Mesenchymal stem cell (in vitro differentiated cells and primary cell): ENCODE measurements around the gene HSPG2.
"Not testable (repeated sequence)": the region's sequence is repeated elsewhere in the genome, so short reads cannot be mapped to it uniquely, and the experiment has no call there.

Experiments used
- DNase-seq: peaks from one replicate; pipeline ENCODE4 v3.0.0-alpha.2; 2013
- H2AFZ ChIP-seq: one replicate; pipeline ENCODE4 v1.6.1; 2013; ENCODE audit warnings: low read depth, mild to moderate bottlenecking, control low read depth, inconsistent platforms, low read length, moderate library complexity
- H2AK5ac ChIP-seq: 2 replicates; pipeline ENCODE4 v1.6.1; 2013; ENCODE audit warnings: low read length, moderate library complexity, mild to moderate bottlenecking, inconsistent platforms; ENCODE audit not compliant: severe bottlenecking
- H2BK120ac ChIP-seq: one replicate; pipeline ENCODE4 v1.6.1; 2013; ENCODE audit warnings: low read depth, mild to moderate bottlenecking, inconsistent platforms, low read length, moderate library complexity
- H2BK12ac ChIP-seq, 2 experiments: one replicate each; pipeline ENCODE4 v1.6.1; 2013; ENCODE audit warnings: inconsistent platforms in 2 of 2, low read length in 2 of 2, mild to moderate bottlenecking in 2 of 2, moderate library complexity in 2 of 2, control low read depth in 1 of 2
- H2BK15ac ChIP-seq: one replicate; pipeline ENCODE4 v1.6.1; 2013; ENCODE audit warnings: mild to moderate bottlenecking, low read depth, inconsistent platforms; ENCODE audit not compliant: poor library complexity, severe bottlenecking
- H2BK5ac ChIP-seq: 2 replicates; pipeline ENCODE4 v1.6.1; 2013; ENCODE audit warnings: low read depth, mild to moderate bottlenecking, low read length, control low read depth, inconsistent platforms; ENCODE audit not compliant: poor library complexity, severe bottlenecking
- H3K14ac ChIP-seq, 2 experiments: one replicate each; pipeline ENCODE4 v1.6.1; 2013; ENCODE audit warnings: inconsistent platforms in 2 of 2, low read length in 2 of 2, control low read depth in 1 of 2, mild to moderate bottlenecking in 1 of 2, moderate library complexity in 1 of 2
- H3K18ac ChIP-seq, 2 experiments: one replicate each; pipeline ENCODE4 v1.6.1; 2013; ENCODE audit warnings: inconsistent platforms in 2 of 2, low read length in 2 of 2, control low read depth in 1 of 2, low read depth in 1 of 2, mild to moderate bottlenecking in 1 of 2
- H3K23ac ChIP-seq, 2 experiments: one replicate each; pipeline ENCODE4 v1.6.1; 2013; ENCODE audit warnings: inconsistent platforms in 2 of 2, low read length in 2 of 2, mild to moderate bottlenecking in 2 of 2, moderate library complexity in 2 of 2, control low read depth in 1 of 2
- H3K27ac ChIP-seq: 2 replicates; pipeline ENCODE4 v1.5.1; 2013; ENCODE audit warnings: mild to moderate bottlenecking, moderate library complexity, low read length, control low read depth, inconsistent platforms; ENCODE audit not compliant: poor library complexity, severe bottlenecking
- H3K27me3 ChIP-seq, 2 experiments: 2 replicates each; pipeline versions ENCODE4 v1.6.1 to v1.7.0; 2013; ENCODE audit warnings: low read length in 2 of 2, mild to moderate bottlenecking in 2 of 2, moderate library complexity in 2 of 2, control low read depth in 1 of 2, inconsistent platforms in 1 of 2; ENCODE audit not compliant: control insufficient read depth in 1 of 2, insufficient read depth in 1 of 2
- H3K36me3 ChIP-seq, 2 experiments: 2 replicates each; pipeline versions ENCODE4 v1.6.1 to v1.7.0; 2013; ENCODE audit warnings: low read length in 2 of 2, control low read depth in 1 of 2, inconsistent platforms in 1 of 2, low read depth in 1 of 2, mild to moderate bottlenecking in 1 of 2; ENCODE audit not compliant: insufficient read depth in 2 of 2, control insufficient read depth in 1 of 2
- H3K4ac ChIP-seq, 2 experiments: one replicate each; pipeline ENCODE4 v1.6.1; 2013; ENCODE audit warnings: inconsistent platforms in 2 of 2, low read length in 2 of 2, mild to moderate bottlenecking in 2 of 2, moderate library complexity in 2 of 2, control low read depth in 1 of 2, low read depth in 1 of 2
- H3K4me1 ChIP-seq: 2 replicates; pipeline ENCODE4 v1.6.1; 2013; ENCODE audit warnings: low read depth, low read length, control low read depth; ENCODE audit not compliant: control insufficient read depth, insufficient read depth
- H3K4me2 ChIP-seq: 2 replicates; pipeline ENCODE4 v1.6.1; 2013; ENCODE audit warnings: low read length, mild to moderate bottlenecking, inconsistent platforms; ENCODE audit not compliant: poor library complexity, severe bottlenecking
- H3K4me3 ChIP-seq, 2 experiments: 2 replicates each; pipeline versions ENCODE4 v1.5.1 to v1.7.0; 2013; ENCODE audit warnings: low read length in 2 of 2, mild to moderate bottlenecking in 2 of 2, control low read depth in 1 of 2, low read depth in 1 of 2; ENCODE audit not compliant: insufficient read depth in 1 of 2
- H3K79me1 ChIP-seq: replicated peaks from 2 replicates; pipeline ENCODE4 v1.6.1; 2013; ENCODE audit warnings: mild to moderate bottlenecking, control low read depth, low read length, inconsistent platforms; ENCODE audit not compliant: poor library complexity, severe bottlenecking
- H3K9ac ChIP-seq: 2 replicates; pipeline ENCODE4 v1.7.0; 2013; ENCODE audit warnings: mild to moderate bottlenecking, low read length, moderate library complexity
- H3K9me3 ChIP-seq: 2 replicates; pipeline ENCODE4 v1.7.0; 2013; ENCODE audit warnings: mild to moderate bottlenecking, low read length; ENCODE audit not compliant: control insufficient read depth
- H4K8ac ChIP-seq: one replicate; pipeline ENCODE4 v1.6.1; 2013; ENCODE audit warnings: inconsistent platforms, mild to moderate bottlenecking, low read length, moderate library complexity
- H4K91ac ChIP-seq: one replicate; pipeline ENCODE4 v1.6.1; 2013; ENCODE audit warnings: mild to moderate bottlenecking, low read length, inconsistent platforms
- WGBS: methylation state at CpG from one replicate; pipeline ENCODE4 v1.1.7; 2013; ENCODE audit warnings: mixed read lengths; 5-methylcytosine and 5-hydroxymethylcytosine counted together

The HSPG2 gene

GRCh38 chr1:21794656-21795055 lies 142.5 kb downstream of the HSPG2 start:
- Histone ChIP-seq H3K9ac (no peak overlapping the region), H3K18ac (no peak overlapping the region), H2BK120ac (no peak overlapping the region), H3K9me3 (peaks cover 7% of the 10 kb centered on the region), H4K8ac (no peak overlapping the region), H3K14ac (no peak overlapping the region), H3K4me2 (no peak overlapping the region), H3K4me1 (no peaks in the 10 kb centered on the region), H3K27me3 (no peaks in the 10 kb centered on the region), H3K36me3 (no peaks in the 10 kb centered on the region), H3K27ac (no peak overlapping the region), H2BK5ac (no peak overlapping the region), H2AFZ (no peak overlapping the region), H2BK12ac (no peak overlapping the region), H3K4me3 (no peak overlapping the region), H3K23ac (no peak overlapping the region), H2AK5ac (no peak overlapping the region), H2BK15ac (no peak overlapping the region), H3K79me1 (no peaks in the 10 kb centered on the region), H3K4ac (no peak overlapping the region), H4K91ac (no peak overlapping the region)
- DNase-seq = no peak
- WGBS = 88% methylated on average over 2 of the region's 2 CpGs

- H2AK5ac ChIP-seq = no peak overlapping the region
- no peak overlapping the region for H3K4me3 ChIP-seq
- peaks cover 7% of the 10 kb centered on the region for H3K9me3 ChIP-seq
- H3K23ac ChIP-seq = no peak overlapping the region
- no peak for DNase-seq
- no peak overlapping the region for H2BK12ac ChIP-seq
- no peaks in the 10 kb centered on the region for H3K79me1 ChIP-seq
- WGBS = no CpG with 5 or more reads among the region's 2 CpGs
- no peak overlapping the region for H3K18ac ChIP-seq
- no peak overlapping the region for H4K8ac ChIP-seq
- H2BK5ac ChIP-seq = no peak overlapping the region
- no peak overlapping the region for H3K4me2 ChIP-seq
- no peak overlapping the region for H3K14ac ChIP-seq
- no peak overlapping the region for H4K91ac ChIP-seq
- H2BK15ac ChIP-seq = no peak overlapping the region
- no peak overlapping the region for H3K4ac ChIP-seq
- H3K27me3 ChIP-seq = no peaks in the 10 kb centered on the region
- no peak overlapping the region for H2BK120ac ChIP-seq
- H3K27ac ChIP-seq = no peak overlapping the region
- no peak overlapping the region for H3K9ac ChIP-seq
- H3K4me1 ChIP-seq = no peaks in the 10 kb centered on the region
- H3K36me3 ChIP-seq = no peaks in the 10 kb centered on the region
- no peak overlapping the region for H2AFZ ChIP-seq
Observed at GRCh38 chr1:21793104-21793503, 144.0 kb downstream of the HSPG2 start.

- H2BK15ac ChIP-seq = no peak overlapping the region
- no peaks in the 10 kb centered on the region for H3K79me1 ChIP-seq
- H3K4me1 ChIP-seq = no peaks in the 10 kb centered on the region
- H3K9me3 ChIP-seq = no peaks in the 10 kb centered on the region
- H3K14ac ChIP-seq = no peak overlapping the region
- H3K27me3 ChIP-seq = no peaks in the 10 kb centered on the region
- H2BK5ac ChIP-seq = no peak overlapping the region
- no peak overlapping the region for H3K18ac ChIP-seq
- H3K4me2 ChIP-seq = no peak overlapping the region
- no peak overlapping the region for H3K23ac ChIP-seq
- no peak overlapping the region for H2AK5ac ChIP-seq
- H2BK12ac ChIP-seq = no peak overlapping the region
- DNase-seq = no peak
- WGBS = 85% methylated on average over 2 of the region's 2 CpGs
- no peak overlapping the region for H4K91ac ChIP-seq
- no peak overlapping the region for H3K4ac ChIP-seq
- no peak overlapping the region for H3K9ac ChIP-seq
- no peaks in the 10 kb centered on the region for H3K36me3 ChIP-seq
- no peak overlapping the region for H4K8ac ChIP-seq
- H3K4me3 ChIP-seq = no peak overlapping the region
- no peak overlapping the region for H3K27ac ChIP-seq
- no peak overlapping the region for H2BK120ac ChIP-seq
- H2AFZ ChIP-seq = no peak overlapping the region
Observed at GRCh38 chr1:21786640-21787039, 150.5 kb downstream of the HSPG2 start.

- H3K14ac ChIP-seq, H3K4ac ChIP-seq, H3K18ac ChIP-seq, H3K4me3 ChIP-seq, H3K4me2 ChIP-seq, DNase-seq, H2BK15ac ChIP-seq, H4K8ac ChIP-seq, H3K79me1 ChIP-seq, H3K9ac ChIP-seq, H2BK12ac ChIP-seq, H2AFZ ChIP-seq, H3K23ac ChIP-seq, H4K91ac ChIP-seq, H2BK5ac ChIP-seq, H3K36me3 ChIP-seq, H2AK5ac ChIP-seq, H3K9me3 ChIP-seq, H3K4me1 ChIP-seq, H3K27ac ChIP-seq, H3K27me3 ChIP-seq, H2BK120ac ChIP-seq: not testable (repeated sequence)
- 88% methylated on average over 9 of the region's 9 CpGs for WGBS
Observed at GRCh38 chr1:21785764-21786163, 151.3 kb downstream of the HSPG2 start.
